NT2/D1 (cell line): ENCODE data around the gene KDR.

Source experiments
- SUZ12 ChIP-seq: IDR thresholded peaks from 2 replicates; pipeline ENCODE4 v1.6.1; 2011; ENCODE audit not compliant: insufficient read length, insufficient read depth; ENCODE audit errors: extremely low read depth
- YY1 ChIP-seq: IDR thresholded peaks from 2 replicates; pipeline ENCODE4 v1.6.1; 2011; ENCODE audit not compliant: insufficient read length, insufficient read depth

DNA sequence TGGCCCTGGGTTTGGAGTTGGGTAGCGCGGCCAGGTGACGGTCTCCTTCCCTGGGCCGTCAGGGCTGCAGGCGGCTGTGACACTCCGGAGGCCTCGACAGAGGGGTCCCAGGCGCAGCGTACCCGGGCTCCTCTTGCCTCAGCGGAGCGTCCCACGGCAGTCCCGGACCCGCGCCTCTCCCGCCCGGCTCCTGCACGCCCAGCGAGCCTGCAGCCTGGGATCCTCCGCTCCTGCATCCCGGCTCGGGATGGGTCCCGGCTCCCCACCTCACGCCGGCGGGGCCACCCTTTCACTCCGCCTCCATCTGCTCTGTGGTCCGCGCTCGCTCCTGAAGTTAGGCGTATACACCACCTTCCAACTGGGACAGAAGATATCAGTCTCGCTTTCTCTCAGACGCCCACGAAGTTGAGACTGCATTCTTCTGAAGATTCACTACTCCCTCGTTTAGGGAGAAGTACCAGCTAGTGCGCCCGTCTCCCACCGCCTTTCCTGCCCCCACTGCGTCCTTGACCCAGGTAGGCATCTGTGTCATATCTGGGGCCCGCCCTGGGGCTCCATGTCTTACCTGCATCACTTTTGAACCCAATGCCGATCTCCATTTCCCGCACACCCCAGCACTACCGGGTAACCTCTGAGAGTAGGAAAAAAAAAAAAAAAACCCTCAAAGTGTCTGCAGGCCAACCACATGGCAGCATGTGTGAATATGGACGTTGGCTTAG, 32.3 kb upstream of the KDR start:
- TF ChIP-seq YY1: no peak
- TF ChIP-seq SUZ12: no peak
